Endothelial cell of umbilical vein (primary cell): ENCODE measurements around the gene DCPS. TPM values are rescaled to one million over a fixed set of nuclear protein-coding genes. Genes with fewer than 3 reads are reported as not detected.

Experiments used
- BruUV-seq: library from RNA; stranded (reverse); fragments of 400-500 nt; replicated peaks from 2 replicates; lab custom pipeline; 2021; lab: Mats Ljungman, UMichigan
- CTCF ChIA-PET: fragments of 300-600, 350-600 bp; sonication (Branson Sonifier 250); formaldehyde crosslinking; loops from one replicate; lab custom pipeline; 2021; ENCODE audit warnings: antibody characterized with exemption, inconsistent platforms; lab: Charles Lee
- POLR2A ChIA-PET: fragments of 300-600, 350-600 bp; sonication (Branson Sonifier 250); formaldehyde crosslinking; loops from one replicate; lab custom pipeline; 2021; ENCODE audit warnings: antibody characterized with exemption, inconsistent platforms; lab: Charles Lee
- DNase-seq: peaks from one replicate; pipeline ENCODE4 v3.0.0-alpha.2; 2011; ENCODE audit warnings: low read depth, low spot score
- FAIRE-seq: peaks from 2 replicates; lab custom pipeline; 2011; peaks lifted over from hg19 to GRCh38; lab: Jason Lieb, UNC
- H2AFZ ChIP-seq: 2 replicates; pipeline ENCODE4 v1.6.0; 2012; ENCODE audit warnings: low read depth, low read length, control low read depth, inconsistent platforms
- H3K27ac ChIP-seq: 2 replicates; pipeline ENCODE4 v1.5.1; 2011; ENCODE audit warnings: low read depth, mild to moderate bottlenecking, control low read depth, low read length, moderate library complexity; ENCODE audit not compliant: insufficient read depth
- H3K27me3 ChIP-seq, 2 experiments: 2 replicates each; pipeline versions ENCODE4 v1.6.0 to v1.6.1; 2011; ENCODE audit warnings: low read length in 2 of 2, mixed read lengths in 1 of 2; ENCODE audit not compliant: control insufficient read depth in 2 of 2, insufficient read depth in 2 of 2
- H3K36me3 ChIP-seq, 2 experiments: 2 replicates in 1 of 2; 3 replicates in 1 of 2; pipeline ENCODE4 v1.5.1; 2011; ENCODE audit warnings: low read length in 2 of 2, mild to moderate bottlenecking in 1 of 2, moderate library complexity in 1 of 2; ENCODE audit not compliant: control insufficient read depth in 2 of 2, insufficient read depth in 2 of 2; ENCODE audit errors: extremely low read depth in 1 of 2
- H3K4me1 ChIP-seq: 3 replicates; pipeline ENCODE4 v1.5.1; 2011; ENCODE audit warnings: mild to moderate bottlenecking, low read length; ENCODE audit not compliant: control insufficient read depth, insufficient read depth; ENCODE audit errors: extremely low read depth
- H3K4me2 ChIP-seq: 2 replicates; pipeline ENCODE4 v1.6.1; 2011; ENCODE audit warnings: low read length, control low read depth, mixed read lengths; ENCODE audit not compliant: insufficient read depth
- H3K4me3 ChIP-seq, 3 experiments: fragments of 200-600 bp in 1 of 3; sonication (generic), shearing (Covaris generic) in 1 of 3; replicated peaks in 1 of 3; 2 replicates each; pipeline ENCODE4 v1.5.1; 2011 to 2016; ENCODE audit warnings: control low read depth in 3 of 3, low read length in 3 of 3, mild to moderate bottlenecking in 2 of 3, inconsistent platforms in 1 of 3, low read depth in 1 of 3, moderate library complexity in 1 of 3; ENCODE audit not compliant: insufficient read depth in 1 of 3
- H3K79me2 ChIP-seq: 2 replicates; pipeline ENCODE4 v1.6.0; 2012; ENCODE audit warnings: low read length, inconsistent platforms; ENCODE audit not compliant: control insufficient read depth, insufficient read depth
- H3K9ac ChIP-seq: replicated peaks from 2 replicates; pipeline ENCODE3; 2011; ENCODE audit warnings: low read length, control low read depth; ENCODE audit not compliant: insufficient read depth; ENCODE audit errors: extremely low read depth
- H3K9me1 ChIP-seq: replicated peaks from 3 replicates; pipeline ENCODE4 v1.6.0; 2011; ENCODE audit warnings: mild to moderate bottlenecking, low read length; ENCODE audit not compliant: control insufficient read depth, insufficient read depth; ENCODE audit errors: extremely low read depth
- H3K9me3 ChIP-seq: replicated peaks from 2 replicates; pipeline ENCODE4 v1.5.1; 2012; ENCODE audit warnings: low read length, inconsistent platforms; ENCODE audit not compliant: control insufficient read depth, insufficient read depth
- H4K20me1 ChIP-seq: replicated peaks from 2 replicates; pipeline ENCODE3; 2011; ENCODE audit warnings: mild to moderate bottlenecking, low read length; ENCODE audit not compliant: control insufficient read depth, insufficient read depth; ENCODE audit errors: extremely low read depth
- EZH2 ChIP-seq: IDR thresholded peaks from 2 replicates; pipeline ENCODE4 v1.6.1; 2012; ENCODE audit warnings: borderline replicate concordance, low read depth, mild to moderate bottlenecking, moderate library complexity, low read length, inconsistent platforms; ENCODE audit not compliant: severe bottlenecking
- FOS ChIP-seq: IDR thresholded peaks from 2 replicates; pipeline ENCODE4 v1.6.1; 2011; ENCODE audit warnings: mild to moderate bottlenecking, low read length, moderate library complexity, borderline replicate concordance; ENCODE audit not compliant: insufficient read depth
- GATA2 ChIP-seq: IDR thresholded peaks from 2 replicates; pipeline ENCODE4 v1.7.0; 2011; ENCODE audit warnings: low read depth, mild to moderate bottlenecking, moderate library complexity, mixed read lengths, low read length; ENCODE audit not compliant: insufficient read length, insufficient read depth
- JUN ChIP-seq: IDR thresholded peaks from 2 replicates; pipeline ENCODE4 v1.6.1; 2011; ENCODE audit warnings: borderline replicate concordance, low read depth; ENCODE audit not compliant: insufficient read length, insufficient read depth
- MAX ChIP-seq: IDR thresholded peaks from 2 replicates; pipeline ENCODE4 v1.6.1; 2011; ENCODE audit not compliant: insufficient read depth, insufficient read length
- MYC ChIP-seq: IDR thresholded peaks from one replicate; pipeline ENCODE4 v1.6.1; 2011; ENCODE audit warnings: mild to moderate bottlenecking, low read depth, low read length
- POLR2A ChIP-seq: IDR thresholded peaks from 2 replicates; pipeline ENCODE4 v1.6.1; 2012; ENCODE audit warnings: low read depth, mild to moderate bottlenecking, control low read depth, low read length
- POLR2AphosphoS5 ChIP-seq: IDR thresholded peaks from 2 replicates; pipeline ENCODE4 v1.6.1; 2012; ENCODE audit warnings: low read depth, mild to moderate bottlenecking, control low read depth, low read length, moderate library complexity; ENCODE audit not compliant: insufficient read depth
- dilution Hi-C: fragments of 300-500 bp; cut with MboI; formaldehyde crosslinking; loops from one replicate; pipeline ENCODE4 v1.15.0; 2019; ENCODE audit warnings: low sequenced_read_pairs; ENCODE audit not compliant: extremely low pct_ligation_motif_present
- intact Hi-C: fragments of 100-400 bp; cut with micrococcal nuclease; formaldehyde crosslinking; loops from one replicate; pipeline ENCODE4 v1.10.0; 2022
- polyA plus RNA-seq, 4 experiments: library from polyadenylated mRNA; depleted of rRNA in 3 of 4; stranded (reverse) in 3 of 4; unstranded in 1 of 4; fragments of >200 nt; gene quantifications; 2 replicates each; pipeline versions ENCODE4 v1.2.1 to v1.2.3, GENCODE V29; 2011 to 2012; ENCODE audit warnings: missing spikeins in 1 of 4
- total RNA-seq: library from RNA; stranded (reverse); gene quantifications from 2 replicates; pipeline ENCODE4 v1.2.3, GENCODE V29; 2021
- TF ChIP-seq, protein P1 (sequence below), 2 donors: IDR thresholded peaks; 1 replicate in 1 of 2; 2 replicates in 1 of 2; pipeline ENCODE4 v1.5.1; 2011; ENCODE audit warnings: low read length in 2 of 2, mild to moderate bottlenecking in 2 of 2, moderate library complexity in 2 of 2, control low read depth in 1 of 2, inconsistent platforms in 1 of 2, low read depth in 1 of 2; ENCODE audit not compliant: insufficient read depth in 1 of 2; ENCODE audit errors: extremely low read depth in 1 of 2

Gene DCPS
- total and polyA plus RNA-seq, 2 donors (not counting 3 experiments of a cell fraction or from before 2014, with no cell fraction given), result 19.6 to 36.0 TPM

DNA sequence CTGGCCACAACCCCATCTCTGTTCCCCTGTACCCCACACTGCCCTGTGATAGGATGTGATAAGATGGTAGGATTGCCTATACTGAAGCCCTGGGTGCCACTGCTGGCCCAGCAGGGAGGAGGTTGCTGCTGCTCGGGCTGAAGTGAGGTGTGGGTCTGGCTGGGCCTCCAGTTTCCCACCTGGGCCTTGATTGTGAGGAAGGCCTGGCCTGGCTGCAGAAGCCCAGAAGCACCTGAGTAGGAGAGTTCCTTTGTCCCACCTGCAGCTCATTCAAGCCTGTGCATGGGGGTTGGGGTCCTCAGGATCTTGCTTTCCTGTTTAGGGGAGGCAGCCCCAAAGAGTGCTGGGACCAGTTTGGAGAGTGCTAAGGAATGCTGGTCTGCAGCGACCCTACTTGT is 54.9 kb downstream of the DCPS start:
- H3K4me3 ChIP-seq, result no peak overlapping the region
- ChIA-PET CTCF (interaction anchor here (0.9 to 3.1 kb wide), 5 partner anchors 33 to 122 kb away, joined by 3 to 14 read pairs (median 4); no protein-coding TSS in a partner anchor), POLR2A (no interaction called here)
- no peak overlapping the region for H3K9ac ChIP-seq
- H2AFZ ChIP-seq, result no peak overlapping the region
- DNase-seq (no peak), FAIRE-seq (no peak)
- intact Hi-C loops, result no loop called here
- no peaks in the 10 kb centered on the region for H4K20me1 ChIP-seq
- no peaks in the 10 kb centered on the region for H3K27me3 ChIP-seq
- H3K4me2 ChIP-seq, result no peak overlapping the region
- TF ChIP-seq EZH2 (no peak), POLR2AphosphoS5 (no peak), MYC (no peak), MAX (no peak), GATA2 (no peak), POLR2A (no peak), FOS (no peak), JUN (no peak)
- TF ChIP-seq, protein P1, sequence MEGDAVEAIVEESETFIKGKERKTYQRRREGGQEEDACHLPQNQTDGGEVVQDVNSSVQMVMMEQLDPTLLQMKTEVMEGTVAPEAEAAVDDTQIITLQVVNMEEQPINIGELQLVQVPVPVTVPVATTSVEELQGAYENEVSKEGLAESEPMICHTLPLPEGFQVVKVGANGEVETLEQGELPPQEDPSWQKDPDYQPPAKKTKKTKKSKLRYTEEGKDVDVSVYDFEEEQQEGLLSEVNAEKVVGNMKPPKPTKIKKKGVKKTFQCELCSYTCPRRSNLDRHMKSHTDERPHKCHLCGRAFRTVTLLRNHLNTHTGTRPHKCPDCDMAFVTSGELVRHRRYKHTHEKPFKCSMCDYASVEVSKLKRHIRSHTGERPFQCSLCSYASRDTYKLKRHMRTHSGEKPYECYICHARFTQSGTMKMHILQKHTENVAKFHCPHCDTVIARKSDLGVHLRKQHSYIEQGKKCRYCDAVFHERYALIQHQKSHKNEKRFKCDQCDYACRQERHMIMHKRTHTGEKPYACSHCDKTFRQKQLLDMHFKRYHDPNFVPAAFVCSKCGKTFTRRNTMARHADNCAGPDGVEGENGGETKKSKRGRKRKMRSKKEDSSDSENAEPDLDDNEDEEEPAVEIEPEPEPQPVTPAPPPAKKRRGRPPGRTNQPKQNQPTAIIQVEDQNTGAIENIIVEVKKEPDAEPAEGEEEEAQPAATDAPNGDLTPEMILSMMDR (IDR thresholded peaks at IDR 0.05; ENCODE audit: extremely low read depth in 1 of 2, insufficient read depth in 1 of 2, low read depth in 1 of 2, low read length in 2 of 2), result no peak
- BruUV-seq, result no TSS peak
- no peaks in the 10 kb centered on the region for H3K9me1 ChIP-seq
- no peaks in the 10 kb centered on the region for H3K9me3 ChIP-seq
- H3K79me2 ChIP-seq, result peaks cover 12% of the 10 kb centered on the region
- H3K36me3 ChIP-seq, result no peaks in the 10 kb centered on the region
- dilution Hi-C loops, result no loop called here
- peaks cover 16% of the 10 kb centered on the region for H3K4me1 ChIP-seq
- no peak overlapping the region for H3K27ac ChIP-seq
